ENCODE measurements around the gene CFAP68. TPM values are rescaled to one million over a fixed set of nuclear protein-coding genes. Genes with fewer than 3 reads are reported as not detected.

Gene CFAP68
- 0.15 and 1.6 TPM in 2 replicates for total RNA-seq

GRCh38 chr11:111878849-111879636, at the start of gene CFAP68, which contains the start of gene FDXACB1:
TSS of gene CFAP68 (plus strand) at chr11:111879541. CDS start at chr11:111879561, 20 bp downstream.
TSS of gene FDXACB1 (minus strand) at chr11:111879165. CDS start at chr11:111879132, 33 bp downstream.

DNA sequence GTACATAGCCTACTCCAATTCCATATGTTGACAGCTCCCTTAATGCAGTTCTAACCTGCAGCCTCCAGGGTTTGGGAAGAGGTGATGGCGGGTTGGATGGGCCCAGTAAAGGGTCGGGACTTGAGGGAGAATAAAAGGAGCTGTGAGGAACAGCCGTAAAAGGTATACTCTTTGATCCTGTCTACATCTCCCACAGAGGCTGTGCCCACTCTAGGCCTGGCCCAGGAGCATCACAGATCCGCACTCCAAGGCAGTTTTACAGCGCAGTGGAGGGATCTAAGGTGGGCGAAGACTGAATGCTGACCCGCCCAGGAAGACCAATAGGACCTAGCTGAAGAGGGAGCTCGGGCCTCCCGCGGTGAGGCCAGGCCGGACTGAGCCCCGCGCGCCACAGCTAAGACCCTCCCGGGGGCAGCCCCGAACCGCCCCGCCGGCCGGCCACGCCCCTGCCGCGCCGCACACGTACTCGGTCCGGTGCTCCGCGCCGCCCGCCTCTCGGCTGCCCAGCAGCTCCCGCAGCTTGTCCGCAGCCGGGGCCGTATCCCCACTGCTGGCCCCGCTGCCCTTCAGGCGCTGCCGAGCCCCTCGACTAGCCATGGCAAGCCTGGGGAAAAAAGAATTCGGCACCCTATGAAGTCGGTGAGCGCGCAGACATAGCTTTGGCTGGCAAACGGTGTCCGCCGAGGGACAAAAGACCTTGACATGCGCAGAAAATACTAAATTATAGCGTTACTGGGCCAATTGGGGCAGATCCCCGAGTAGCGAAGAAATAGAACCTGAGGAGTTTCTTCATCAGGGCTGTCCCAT, 8.3 kb upstream of the CFAP68 start, which contains the start of gene ALG9:
ALG9 (minus strand) TSS at position 696 of the 807 bp plus-strand sequence; CDS start at position 597, 99 bp downstream.

DNA sequence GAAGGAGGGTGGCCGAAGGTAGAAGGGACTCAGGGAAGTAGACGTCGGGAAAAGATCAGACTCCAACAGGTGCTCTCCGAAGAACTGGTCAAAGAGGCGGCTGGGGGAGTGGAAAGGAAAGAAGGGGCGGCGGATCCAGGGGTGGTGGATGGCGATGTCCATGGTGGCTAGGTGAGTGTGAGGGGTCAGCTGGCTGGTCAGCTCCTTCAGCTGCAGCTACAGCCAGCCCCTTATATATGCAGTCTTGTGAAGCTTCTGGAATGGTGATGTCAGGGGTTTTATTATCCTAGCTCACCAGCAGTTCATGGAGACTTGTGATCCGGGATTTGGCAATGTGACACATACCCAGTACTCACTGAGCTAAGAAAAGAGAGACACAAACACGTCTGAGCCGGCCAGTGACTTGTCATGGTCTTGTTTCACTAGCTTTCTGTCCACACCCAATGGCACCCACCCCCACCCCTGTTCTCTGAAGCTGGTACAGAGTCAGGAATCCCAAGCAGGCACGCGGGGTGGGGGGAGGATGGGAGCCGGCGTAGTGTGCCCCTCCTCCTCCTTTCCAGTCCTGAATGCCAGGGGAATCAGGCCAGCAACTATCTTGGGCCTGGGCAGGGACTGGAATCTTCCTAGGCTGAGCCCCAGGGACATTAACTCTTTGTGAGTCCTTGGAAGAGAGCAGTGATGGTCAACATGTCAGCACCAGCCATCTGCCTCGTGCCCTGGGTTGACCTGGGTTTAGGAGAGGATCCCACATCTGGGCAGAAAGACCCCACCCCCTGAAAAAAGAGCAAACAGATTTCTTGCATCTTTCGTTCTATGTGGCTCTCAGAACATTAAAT, 32.4 kb downstream of the CFAP68 start, which contains the start of gene CRYAB:
CRYAB (minus strand) TSS at position 208 of the 839 bp plus-strand sequence; CDS start at position 162, 46 bp downstream.

DNA sequence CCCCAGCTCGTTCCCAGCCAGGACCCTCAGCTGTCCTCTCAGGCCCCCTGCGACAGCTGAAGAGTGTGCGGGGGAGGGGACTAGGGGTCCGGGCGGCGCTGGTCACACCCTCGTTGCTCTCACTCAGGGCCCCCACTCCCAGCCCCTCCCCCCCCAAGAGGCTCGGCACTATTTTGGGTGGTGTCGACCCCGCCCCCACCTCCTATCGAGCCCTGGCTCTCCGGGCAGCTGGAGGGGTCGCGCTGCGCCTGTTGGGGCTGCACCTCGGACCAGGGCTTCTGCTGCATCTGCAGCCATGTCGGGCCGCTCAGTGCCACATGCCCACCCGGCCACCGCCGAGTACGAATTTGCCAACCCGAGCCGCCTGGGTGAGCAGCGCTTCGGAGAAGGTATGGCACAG, 33.2 kb downstream of the CFAP68 start, which contains the start of gene HSPB2:
HSPB2 (plus strand) TSS at position 200 of the 400 bp plus-strand sequence; CDS start at position 296, 96 bp downstream.

GRCh38 chr11:111918390-111919256, 39.3 kb downstream of the CFAP68 start, which contains the start of gene C11orf52:
TSS of gene C11orf52 (plus strand) at chr11:111918913. CDS start at chr11:111918973, 60 bp downstream.

Other genes starting within 250 kb of the CFAP68 start
- gene PPP2R1B, start 113.2 kb upstream of the CFAP68 start, total RNA-seq, result 36.1 and 60.0 TPM in 2 replicates
- gene ALG9, start 8.0 kb upstream of the CFAP68 start, total RNA-seq, result 27.0 and 33.4 TPM in 2 replicates
- 2.6 and 3.8 TPM in 2 replicates for gene FDXACB1, start 376 bp upstream of the CFAP68 start, total RNA-seq
- gene CRYAB, start 32.2 kb downstream of the CFAP68 start, total RNA-seq, result not detected in 2 replicates
- gene HSPB2, start 33.2 kb downstream of the CFAP68 start, total RNA-seq, result not detected in 2 replicates
- gene C11orf52, start 39.4 kb downstream of the CFAP68 start, total RNA-seq, result under 0.01 and 0.61 TPM in 2 replicates
- 26.4 and 30.5 TPM in 2 replicates for gene DIXDC1, start 57.8 kb downstream of the CFAP68 start, total RNA-seq
- 38.0 and 42.2 TPM in 2 replicates for gene DLAT, start 145.9 kb downstream of the CFAP68 start, total RNA-seq
- 1.2 and 1.9 TPM in 2 replicates for gene PIH1D2, start 194.5 kb downstream of the CFAP68 start, total RNA-seq
- gene NKAPD1, start 194.8 kb downstream of the CFAP68 start, total RNA-seq, result 23.1 and 24.7 TPM in 2 replicates
- gene TIMM8B, start 207.2 kb downstream of the CFAP68 start, total RNA-seq, result 40.9 and 70.5 TPM in 2 replicates
- 121 and 189 TPM in 2 replicates for gene SDHD, start 207.3 kb downstream of the CFAP68 start, total RNA-seq